Measurements from ENCODE around the gene DES.

DES gene

GRCh38 chr2:219421323-219421722 lies 3.1 kb downstream of the DES start:
- DNase-seq = no peak

- DNase-seq = no peak
Measured at GRCh38 chr2:219422952-219423534, 4.9 kb downstream of the DES start.

GRCh38 chr2:219423652-219424377 lies 5.6 kb downstream of the DES start:
- no peak for DNase-seq

- no peak for DNase-seq
Measured at GRCh38 chr2:219425238-219426067, 7.3 kb downstream of the DES start.

GRCh38 chr2:219426068-219426443 lies 7.9 kb downstream of the DES start:
- no peak for DNase-seq

- DNase-seq = no peak
Measured at GRCh38 chr2:219426534-219427136, 8.5 kb downstream of the DES start.

- DNase-seq = no peak
Measured at GRCh38 chr2:219428469-219428868, 10.3 kb downstream of the DES start.

- DNase-seq = no peak
Measured at GRCh38 chr2:219429958-219430606, 11.9 kb downstream of the DES start.

GRCh38 chr2:219430633-219431615 lies 12.7 kb downstream of the DES start:
- no peak for DNase-seq

GRCh38 chr2:219433666-219434467 lies 15.7 kb downstream of the DES start:
- DNase-seq = peak; percentile 42

- DNase-seq = no peak
Measured at GRCh38 chr2:219434468-219434717, 16.2 kb downstream of the DES start.

GRCh38 chr2:219434718-219435525 lies 16.7 kb downstream of the DES start, which contains the start of gene SPEG:
Gene SPEG, plus strand, starts transcription at chr2:219434843. Its CDS starts 135 bp downstream, at chr2:219434978.
- no peak for DNase-seq

GRCh38 chr2:219435701-219436100 lies 17.5 kb downstream of the DES start:
- DNase-seq = no peak

- DNase-seq = no peak
Measured at GRCh38 chr2:219436491-219436890, 18.3 kb downstream of the DES start.

GRCh38 chr2:219437141-219437540 lies 19.0 kb downstream of the DES start:
- DNase-seq = no peak

GRCh38 chr2:219437690-219438206 lies 19.6 kb downstream of the DES start:
- no peak for DNase-seq

- DNase-seq = no peak
Measured at GRCh38 chr2:219438453-219438852, 20.3 kb downstream of the DES start.

- no peak for DNase-seq
Measured at GRCh38 chr2:219439506-219439905, 21.3 kb downstream of the DES start.

GRCh38 chr2:219440388-219441256 lies 22.4 kb downstream of the DES start:
- DNase-seq = no peak

All from inflammatory macrophage treated with lipopolysaccharide for 4 hours (primary cell).